Right lobe of liver (tissue), 6 donors: ENCODE measurements around the gene INPP4B. TPM values are rescaled to one million over a fixed set of nuclear protein-coding genes. Genes with fewer than 3 reads are reported as not detected.

Experiments
- ATAC-seq, 4 donors: fragments of 200-7000 bp; cut with Tn5 transposase; one replicate each; pipeline ENCODE4 v1.9.1; 2020; ENCODE audit warnings: mild to moderate bottlenecking in 4 of 4, moderate library complexity in 4 of 4
- DNase-seq, 3 donors: peaks; one replicate each; pipeline ENCODE4 v3.0.0-alpha.2; 2020
- H3K27ac ChIP-seq, 3 donors: fragments of 200-600 bp; one replicate each; pipeline ENCODE4 v1.8.0; 2022
- H3K27me3 ChIP-seq, 2 donors: fragments of 200-600 bp; one replicate each; pipeline ENCODE4 v1.8.0; 2022
- H3K36me3 ChIP-seq, 4 donors: fragments of 200-600 bp; sonication (generic) in 1 of 4; one replicate each; pipeline versions ENCODE4 v1.5.1 to v1.8.0; 2017 to 2022; ENCODE audit warnings: control low read depth in 1 of 4
- H3K4me1 ChIP-seq, 4 donors: fragments of 200-600 bp; sonication (generic) in 1 of 4; one replicate each; pipeline versions ENCODE4 v1.5.1 to v1.8.0; 2017 to 2022; ENCODE audit warnings: control low read depth in 1 of 4
- H3K4me3 ChIP-seq, 3 donors: fragments of 200-600 bp; one replicate each; pipeline ENCODE4 v1.8.0; 2022
- H3K9me3 ChIP-seq, 4 donors: fragments of 200-600 bp; sonication (generic) in 1 of 4; one replicate each; pipeline versions ENCODE4 v1.5.1 to v1.8.0; 2017 to 2022; ENCODE audit warnings: control low read depth in 1 of 4
- CTCF ChIP-seq, 4 donors: fragments of 200-600 bp in 3 of 4; fragments of 450-650 bp in 1 of 4; IDR thresholded peaks; one replicate each; pipeline versions ENCODE4 v1.5.1 to v1.8.0; 2016 to 2022; ENCODE audit warnings: antibody characterized with exemption in 4 of 4, mild to moderate bottlenecking in 2 of 4
- POLR2A ChIP-seq: fragments of 450-650 bp; IDR thresholded peaks from one replicate; pipeline ENCODE4 v1.6.1; 2017; ENCODE audit warnings: antibody characterized with exemption, mild to moderate bottlenecking
- WGBS: methylation state at CpG from one replicate; pipeline ENCODE4 v1.1.6; 2018; ENCODE audit warnings: low coverage, low lambda C conversion rate; ENCODE audit not compliant: insufficient coverage; ENCODE audit errors: missing lambda C conversion rate; 5-methylcytosine and 5-hydroxymethylcytosine counted together
- intact Hi-C, 2 donors: fragments of 100-400 bp; cut with DNase I; formaldehyde crosslinking; loops; one replicate each; pipeline versions ENCODE4 v1.11.2 to v1.14.1; 2022
- total RNA-seq, 6 experiments: library from RNA; depleted of rRNA in 2 of 6; stranded (reverse); fragments of >200 nt in 2 of 6; fragmentation: NEBNext Ultra II Directional in 3 of 6; extraction: Animal tissue kit (Norgen Biotek cat#: 25700) in 3 of 6; gene quantifications; one replicate each; pipeline versions ENCODE4 v1.1.0 to v1.2.4, GENCODE V29; 2016 to 2023
- donor health status: DM: no; HTN: yes; CAD: no.
- donor health status: DM: no; HTN: no; CAD: no.
- donor health status: DM: no; HTN: no; CAD: no.
- donor health status: DM: no; HTN: yes; CAD: no.
- donor health status: DM: no; HTN: yes; CAD: no.

The INPP4B gene
- total RNA-seq, 6 experiments from 2014 or later, result 0.73 to 5.0 (median 1.6) TPM

- H3K4me3 ChIP-seq, result no peak overlapping the region
- WGBS, result 55% methylated on average over 2 of the region's 3 CpGs
- intact Hi-C loops, result no loop called here
- TF ChIP-seq POLR2A, result no peak
- TF ChIP-seq CTCF (IDR thresholded peaks at IDR 0.05), result no peak
- H3K36me3 ChIP-seq, result no peaks in the 10 kb centered on the region
- no peaks in the 10 kb centered on the region for H3K4me1 ChIP-seq
- H3K27me3 ChIP-seq, result no peaks in the 10 kb centered on the region
- DNase-seq (no peak), ATAC-seq (no peak)
- H3K27ac ChIP-seq, result no peak overlapping the region
- H3K9me3 ChIP-seq, result no peaks in the 10 kb centered on the region
Measured at GRCh38 chr4:142447009-142447408, 399.1 kb downstream of the INPP4B start.

- ATAC-seq (no peak), DNase-seq (no peak)
- Histone ChIP-seq H3K27me3 (no peaks in the 10 kb centered on the region), H3K36me3 (no peaks in the 10 kb centered on the region), H3K27ac (no peak overlapping the region), H3K9me3 (no peaks in the 10 kb centered on the region), H3K4me1 (no peaks in the 10 kb centered on the region), H3K4me3 (no peak overlapping the region)
- WGBS, result 77% methylated on average over 5 of the region's 5 CpGs
- no peak for TF ChIP-seq POLR2A
- no peak for TF ChIP-seq CTCF (IDR thresholded peaks at IDR 0.05)
- intact Hi-C loops, result no loop called here
Measured at GRCh38 chr4:142443469-142443868, 402.6 kb downstream of the INPP4B start.

GRCh38 chr4:142440093-142440492 is 406.0 kb downstream of the INPP4B start:
- Histone ChIP-seq H3K36me3 (no peaks in the 10 kb centered on the region), H3K27ac (no peak overlapping the region), H3K9me3 (no peaks in the 10 kb centered on the region), H3K4me3 (no peak overlapping the region), H3K4me1 (no peaks in the 10 kb centered on the region), H3K27me3 (no peaks in the 10 kb centered on the region)
- DNase-seq (no peak), ATAC-seq (no peak)
- 37% methylated on average over 2 of the region's 2 CpGs for WGBS
- intact Hi-C loops, result no loop called here
- TF ChIP-seq POLR2A, result no peak
- TF ChIP-seq CTCF (IDR thresholded peaks at IDR 0.05), result no peak

GRCh38 chr4:142435599-142436235 is 410.4 kb downstream of the INPP4B start:
- H3K4me1 ChIP-seq, result no peaks in the 10 kb centered on the region
- no peak for TF ChIP-seq CTCF (IDR thresholded peaks at IDR 0.05)
- TF ChIP-seq POLR2A, result no peak
- intact Hi-C loops, result no loop called here
- H3K9me3 ChIP-seq, result no peaks in the 10 kb centered on the region
- H3K27me3 ChIP-seq, result no peaks in the 10 kb centered on the region
- no peak overlapping the region for H3K27ac ChIP-seq
- WGBS, result 33% methylated on average over 1 of the region's 8 CpGs
- no peaks in the 10 kb centered on the region for H3K36me3 ChIP-seq
- no peak for ATAC-seq
- no peak overlapping the region for H3K4me3 ChIP-seq
- no peak for DNase-seq
